ENCODE results near the gene WFDC5.
A peak's percentile ranks its signal among the peaks of the same experiment; 100 is the strongest.

WFDC5 gene

GRCh38 chr20:45113865-45114264 lies 1.1 kb downstream of the WFDC5 start:
- H3K27me3 ChIP-seq (ENCODE audit: control insufficient read depth, insufficient read depth, low read length), result peaks cover 46% of the 10 kb centered on the region
- no peak overlapping the region for H3K4me2 ChIP-seq (ENCODE audit: low read length)
- no peaks in the 10 kb centered on the region for H3K4me1 ChIP-seq (ENCODE audit: control insufficient read depth, insufficient read depth, low read length)
- no peak overlapping the region for H3K9ac ChIP-seq (ENCODE audit: low read depth, low read length)
- no peaks in the 10 kb centered on the region for H3K9me3 ChIP-seq (replicated peaks; ENCODE audit: low read length)
- no peaks in the 10 kb centered on the region for H3K36me3 ChIP-seq (ENCODE audit: insufficient read depth, low read length)
- no peak overlapping the region for H3K4me3 ChIP-seq (ENCODE audit: low read length)

GRCh38 chr20:45112754-45113153 lies 2.2 kb downstream of the WFDC5 start:
- Histone ChIP-seq H3K36me3 (ENCODE audit: insufficient read depth, low read length) (no peaks in the 10 kb centered on the region), H3K4me2 (ENCODE audit: low read length) (no peak overlapping the region), H3K9ac (ENCODE audit: low read depth, low read length) (no peak overlapping the region), H3K4me3 (ENCODE audit: low read length) (no peak overlapping the region), H3K27me3 (ENCODE audit: control insufficient read depth, insufficient read depth, low read length) (peaks cover 42% of the 10 kb centered on the region), H3K9me3 (replicated peaks; ENCODE audit: low read length) (no peaks in the 10 kb centered on the region), H3K4me1 (ENCODE audit: control insufficient read depth, insufficient read depth, low read length) (no peaks in the 10 kb centered on the region)

GRCh38 chr20:45111799-45112471 lies 3.0 kb downstream of the WFDC5 start:
- no peaks in the 10 kb centered on the region for H3K9me3 ChIP-seq (replicated peaks; ENCODE audit: low read length)

GRCh38 chr20:45111285-45111684 lies 3.7 kb downstream of the WFDC5 start:
- Histone ChIP-seq H3K27me3 (ENCODE audit: control insufficient read depth, insufficient read depth, low read length) (peaks cover 39% of the 10 kb centered on the region), H3K9me3 (replicated peaks; ENCODE audit: low read length) (no peaks in the 10 kb centered on the region), H3K36me3 (ENCODE audit: insufficient read depth, low read length) (no peaks in the 10 kb centered on the region), H3K4me3 (ENCODE audit: low read length) (no peak overlapping the region), H3K4me2 (ENCODE audit: low read length) (no peak overlapping the region), H3K4me1 (ENCODE audit: control insufficient read depth, insufficient read depth, low read length) (no peaks in the 10 kb centered on the region), H3K9ac (ENCODE audit: low read depth, low read length) (no peak overlapping the region)

More at GRCh38 chr20:45111799-45112471, 3.0 kb downstream of the WFDC5 start:
- Histone ChIP-seq H3K27me3 (ENCODE audit: control insufficient read depth, insufficient read depth, low read length) (peaks cover 39% of the 10 kb centered on the region), H3K4me3 (ENCODE audit: low read length) (no peak overlapping the region), H3K4me2 (ENCODE audit: low read length) (no peak overlapping the region), H3K9ac (ENCODE audit: low read depth, low read length) (no peak overlapping the region), H3K4me1 (ENCODE audit: control insufficient read depth, insufficient read depth, low read length) (no peaks in the 10 kb centered on the region), H3K36me3 (ENCODE audit: insufficient read depth, low read length) (no peaks in the 10 kb centered on the region)

GRCh38 chr20:45110301-45110700 lies 4.7 kb downstream of the WFDC5 start:
- H3K4me2 ChIP-seq (ENCODE audit: low read length), result no peak overlapping the region
- H3K9ac ChIP-seq (ENCODE audit: low read depth, low read length), result no peak overlapping the region
- H3K4me1 ChIP-seq (ENCODE audit: control insufficient read depth, insufficient read depth, low read length), result no peaks in the 10 kb centered on the region
- H3K27me3 ChIP-seq (ENCODE audit: control insufficient read depth, insufficient read depth, low read length), result peaks cover 31% of the 10 kb centered on the region
- no peaks in the 10 kb centered on the region for H3K36me3 ChIP-seq (ENCODE audit: insufficient read depth, low read length)
- no peak overlapping the region for H3K4me3 ChIP-seq (ENCODE audit: low read length)
- no peaks in the 10 kb centered on the region for H3K9me3 ChIP-seq (replicated peaks; ENCODE audit: low read length)

GRCh38 chr20:45109634-45110033 lies 5.3 kb downstream of the WFDC5 start:
- Histone ChIP-seq H3K9me3 (replicated peaks; ENCODE audit: low read length) (no peaks in the 10 kb centered on the region), H3K36me3 (ENCODE audit: insufficient read depth, low read length) (no peaks in the 10 kb centered on the region), H3K9ac (ENCODE audit: low read depth, low read length) (no peak overlapping the region)

GRCh38 chr20:45105317-45105716 lies 9.7 kb downstream of the WFDC5 start:
- H3K4me1 ChIP-seq (ENCODE audit: control insufficient read depth, insufficient read depth, low read length), result peaks cover 9% of the 10 kb centered on the region
- peak overlapping the region; percentile 29 for H3K4me2 ChIP-seq (ENCODE audit: low read length)
- no peak overlapping the region for H3K4me3 ChIP-seq (ENCODE audit: low read length)
- no peak overlapping the region for H3K9ac ChIP-seq (ENCODE audit: low read depth, low read length)
- peaks cover 7% of the 10 kb centered on the region for H3K27me3 ChIP-seq (ENCODE audit: control insufficient read depth, insufficient read depth, low read length)
- no peaks in the 10 kb centered on the region for H3K36me3 ChIP-seq (ENCODE audit: insufficient read depth, low read length)
- H3K9me3 ChIP-seq (replicated peaks; ENCODE audit: low read length), result no peaks in the 10 kb centered on the region

More at GRCh38 chr20:45109634-45110033, 5.3 kb downstream of the WFDC5 start:
- peaks cover 6% of the 10 kb centered on the region for H3K4me1 ChIP-seq (ENCODE audit: control insufficient read depth, insufficient read depth, low read length)
- peaks cover 25% of the 10 kb centered on the region for H3K27me3 ChIP-seq (ENCODE audit: control insufficient read depth, insufficient read depth, low read length)
- H3K4me2 ChIP-seq (ENCODE audit: low read length), result no peak overlapping the region
- no peak overlapping the region for H3K4me3 ChIP-seq (ENCODE audit: low read length)

GRCh38 chr20:45104786-45105185 lies 10.2 kb downstream of the WFDC5 start:
- Histone ChIP-seq H3K9ac (ENCODE audit: low read depth, low read length) (no peak overlapping the region), H3K4me1 (ENCODE audit: control insufficient read depth, insufficient read depth, low read length) (peaks cover 9% of the 10 kb centered on the region), H3K27me3 (ENCODE audit: control insufficient read depth, insufficient read depth, low read length) (peaks cover 7% of the 10 kb centered on the region), H3K4me2 (ENCODE audit: low read length) (peak overlapping the region; percentile 29), H3K4me3 (ENCODE audit: low read length) (no peak overlapping the region), H3K9me3 (replicated peaks; ENCODE audit: low read length) (no peaks in the 10 kb centered on the region), H3K36me3 (ENCODE audit: insufficient read depth, low read length) (no peaks in the 10 kb centered on the region)

GRCh38 chr20:45103072-45103471 lies 11.9 kb downstream of the WFDC5 start:
- Histone ChIP-seq H3K36me3 (ENCODE audit: insufficient read depth, low read length) (no peaks in the 10 kb centered on the region), H3K4me1 (ENCODE audit: control insufficient read depth, insufficient read depth, low read length) (peaks cover 12% of the 10 kb centered on the region), H3K4me3 (ENCODE audit: low read length) (no peak overlapping the region), H3K4me2 (ENCODE audit: low read length) (no peak overlapping the region), H3K27me3 (ENCODE audit: control insufficient read depth, insufficient read depth, low read length) (peaks cover 23% of the 10 kb centered on the region), H3K9ac (ENCODE audit: low read depth, low read length) (no peak overlapping the region), H3K9me3 (replicated peaks; ENCODE audit: low read length) (no peaks in the 10 kb centered on the region)

GRCh38 chr20:45101333-45101850 lies 13.6 kb downstream of the WFDC5 start:
- Histone ChIP-seq H3K27me3 (ENCODE audit: control insufficient read depth, insufficient read depth, low read length) (peaks cover 31% of the 10 kb centered on the region), H3K36me3 (ENCODE audit: insufficient read depth, low read length) (no peaks in the 10 kb centered on the region), H3K4me3 (ENCODE audit: low read length) (no peak overlapping the region), H3K9me3 (replicated peaks; ENCODE audit: low read length) (no peaks in the 10 kb centered on the region), H3K9ac (ENCODE audit: low read depth, low read length) (no peak overlapping the region), H3K4me1 (ENCODE audit: control insufficient read depth, insufficient read depth, low read length) (peaks cover 16% of the 10 kb centered on the region), H3K4me2 (ENCODE audit: low read length) (no peak overlapping the region)

- no peak within 1 kb of the TSS for H3K9ac ChIP-seq (ENCODE audit: low read depth, low read length)
- peak within 1 kb of the TSS; percentile 68 for H3K4me2 ChIP-seq (ENCODE audit: low read length)
- H3K4me3 ChIP-seq (ENCODE audit: low read length), result peak within 1 kb of the TSS; percentile 30
- no peaks in the 10 kb centered on the region for H3K36me3 ChIP-seq (ENCODE audit: insufficient read depth, low read length)
- H3K27me3 ChIP-seq (ENCODE audit: control insufficient read depth, insufficient read depth, low read length), result peaks cover 31% of the 10 kb centered on the region
- H3K9me3 ChIP-seq (replicated peaks; ENCODE audit: low read length), result no peaks in the 10 kb centered on the region
- peaks cover 16% of the 10 kb centered on the region for H3K4me1 ChIP-seq (ENCODE audit: control insufficient read depth, insufficient read depth, low read length)
These were observed 14.3 kb downstream of the WFDC5 start, which contains the start of gene KCNS1 for GRCh38 chr20:45100563-45101245. Gene KCNS1 (minus strand): TSS chr20:45101127. CDS start chr20:45099236, 1,891 bp downstream.

Measured in skeletal muscle satellite cell (primary cell).